ENCODE data around the gene A2ML1. TPM values are rescaled to one million over a fixed set of nuclear protein-coding genes. Genes with fewer than 3 reads are reported as not detected.

Gene A2ML1
- total RNA-seq, 4 donors from 2014 or later = 0.40 to 17.1 (median 2.4) TPM

Other genes starting within 250 kb of the A2ML1 start
- gene AICDA, start 209.8 kb upstream of the A2ML1 start, total RNA-seq = not detected
- 100 to 1,000 TPM in 3 of 4 donors, 10 to 100 TPM in 1; 49.3 to 205 (median 137) TPM for gene MFAP5, start 159.8 kb upstream of the A2ML1 start, total RNA-seq
- gene RIMKLB, start 124.6 kb upstream of the A2ML1 start, total RNA-seq = 10 to 100 TPM; 36.5 to 49.7 (median 43.5) TPM
- 10 to 100 TPM; 22.7 to 52.0 (median 42.1) TPM for gene PHC1, start 91.9 kb downstream of the A2ML1 start, total RNA-seq
- gene M6PR, start 127.0 kb downstream of the A2ML1 start, total RNA-seq = 100 to 1,000 TPM in 1 of 4 donors, 10 to 100 TPM in 3; 79.5 to 105 (median 90.2) TPM
- 1 to 10 TPM in 2 of 4 donors, under 1 TPM in 1, not detected in 1; 0.45 to 5.7 (median 1.6) TPM for gene KLRG1, start 166.9 kb downstream of the A2ML1 start, total RNA-seq

All from gastroesophageal sphincter (tissue), 4 donors.